ENCODE results near the gene WWC1.

Gene WWC1

GRCh38 chr5:168400429-168401220, 109.2 kb downstream of the WWC1 start:
- peaks cover 24% of the 10 kb centered on the region for H3K36me3 ChIP-seq (ENCODE audit: control insufficient read depth, insufficient read depth, low read length)

GRCh38 chr5:168401226-168401625, 109.8 kb downstream of the WWC1 start:
- H3K27ac ChIP-seq (ENCODE audit: low read depth, low read length): no peak overlapping the region
- no peak overlapping the region for H3K9ac ChIP-seq (ENCODE audit: low read length)
- H3K9me3 ChIP-seq (ENCODE audit: control insufficient read depth, insufficient read depth, low read depth, low read length): no peaks in the 10 kb centered on the region
- peaks cover 6% of the 10 kb centered on the region; the same call in 1 of the 2 replicates for H3K4me1 ChIP-seq (ENCODE audit: control insufficient read depth, insufficient read depth, low read length)
- H3K4me3 ChIP-seq (ENCODE audit: low read depth, low read length): no peak overlapping the region
- H3K27me3 ChIP-seq (ENCODE audit: control insufficient read depth, insufficient read depth, low read length): no peaks in the 10 kb centered on the region
- peaks cover 28% of the 10 kb centered on the region for H3K36me3 ChIP-seq (ENCODE audit: control insufficient read depth, insufficient read depth, low read length)

More at GRCh38 chr5:168400429-168401220, 109.2 kb downstream of the WWC1 start:
- Histone ChIP-seq H3K27ac (ENCODE audit: low read depth, low read length) (no peak overlapping the region), H3K4me3 (ENCODE audit: low read depth, low read length) (no peak overlapping the region), H3K9me3 (ENCODE audit: control insufficient read depth, insufficient read depth, low read depth, low read length) (no peaks in the 10 kb centered on the region), H3K27me3 (ENCODE audit: control insufficient read depth, insufficient read depth, low read length) (no peaks in the 10 kb centered on the region), H3K9ac (ENCODE audit: low read length) (no peak overlapping the region), H3K4me1 (ENCODE audit: control insufficient read depth, insufficient read depth, low read length) (peaks cover 6% of the 10 kb centered on the region; the same call in 1 of the 2 replicates)

GRCh38 chr5:168401880-168402279, 110.4 kb downstream of the WWC1 start:
- Histone ChIP-seq H3K9ac (ENCODE audit: low read length) (no peak overlapping the region), H3K36me3 (ENCODE audit: control insufficient read depth, insufficient read depth, low read length) (peaks cover 29% of the 10 kb centered on the region), H3K4me3 (ENCODE audit: low read depth, low read length) (no peak overlapping the region), H3K4me1 (ENCODE audit: control insufficient read depth, insufficient read depth, low read length) (peaks cover 6% of the 10 kb centered on the region; the same call in 1 of the 2 replicates), H3K9me3 (ENCODE audit: control insufficient read depth, insufficient read depth, low read depth, low read length) (no peaks in the 10 kb centered on the region), H3K27ac (ENCODE audit: low read depth, low read length) (no peak overlapping the region), H3K27me3 (ENCODE audit: control insufficient read depth, insufficient read depth, low read length) (no peaks in the 10 kb centered on the region)

- no peaks in the 10 kb centered on the region for H3K9me3 ChIP-seq (ENCODE audit: control insufficient read depth, insufficient read depth, low read depth, low read length)
Observed at GRCh38 chr5:168404365-168404764, 112.9 kb downstream of the WWC1 start.

GRCh38 chr5:168407211-168407610, 115.8 kb downstream of the WWC1 start:
- no peak overlapping the region for H3K27ac ChIP-seq (ENCODE audit: low read depth, low read length)
- H3K27me3 ChIP-seq (ENCODE audit: control insufficient read depth, insufficient read depth, low read length): no peaks in the 10 kb centered on the region
- H3K4me1 ChIP-seq (ENCODE audit: control insufficient read depth, insufficient read depth, low read length): peaks cover 6% of the 10 kb centered on the region; the same call in 1 of the 2 replicates
- H3K4me3 ChIP-seq (ENCODE audit: low read depth, low read length): no peak overlapping the region
- H3K9me3 ChIP-seq (ENCODE audit: control insufficient read depth, insufficient read depth, low read depth, low read length): no peaks in the 10 kb centered on the region
- H3K36me3 ChIP-seq (ENCODE audit: control insufficient read depth, insufficient read depth, low read length): peaks cover 40% of the 10 kb centered on the region
- H3K9ac ChIP-seq (ENCODE audit: low read length): no peak overlapping the region

More at GRCh38 chr5:168404365-168404764, 112.9 kb downstream of the WWC1 start:
- peaks cover 27% of the 10 kb centered on the region for H3K36me3 ChIP-seq (ENCODE audit: control insufficient read depth, insufficient read depth, low read length)
- H3K27me3 ChIP-seq (ENCODE audit: control insufficient read depth, insufficient read depth, low read length): no peaks in the 10 kb centered on the region
- H3K4me1 ChIP-seq (ENCODE audit: control insufficient read depth, insufficient read depth, low read length): peaks cover 6% of the 10 kb centered on the region; the same call in 1 of the 2 replicates
- H3K27ac ChIP-seq (ENCODE audit: low read depth, low read length): no peak overlapping the region
- no peak overlapping the region for H3K9ac ChIP-seq (ENCODE audit: low read length)
- H3K4me3 ChIP-seq (ENCODE audit: low read depth, low read length): no peak overlapping the region

- H3K36me3 ChIP-seq (ENCODE audit: control insufficient read depth, insufficient read depth, low read length): peaks cover 51% of the 10 kb centered on the region
- H3K27ac ChIP-seq (ENCODE audit: low read depth, low read length): no peak overlapping the region
Observed at GRCh38 chr5:168408561-168409305, 117.3 kb downstream of the WWC1 start.

GRCh38 chr5:168409591-168410458, 118.4 kb downstream of the WWC1 start:
- Histone ChIP-seq H3K4me3 (ENCODE audit: low read depth, low read length) (no peak overlapping the region), H3K27me3 (ENCODE audit: control insufficient read depth, insufficient read depth, low read length) (no peaks in the 10 kb centered on the region), H3K4me1 (ENCODE audit: control insufficient read depth, insufficient read depth, low read length) (no peaks in the 10 kb centered on the region), H3K9ac (ENCODE audit: low read length) (no peak overlapping the region), H3K9me3 (ENCODE audit: control insufficient read depth, insufficient read depth, low read depth, low read length) (no peaks in the 10 kb centered on the region), H3K27ac (ENCODE audit: low read depth, low read length) (no peak overlapping the region), H3K36me3 (ENCODE audit: control insufficient read depth, insufficient read depth, low read length) (peaks cover 56% of the 10 kb centered on the region)

More at GRCh38 chr5:168408561-168409305, 117.3 kb downstream of the WWC1 start:
- Histone ChIP-seq H3K4me3 (ENCODE audit: low read depth, low read length) (no peak overlapping the region), H3K4me1 (ENCODE audit: control insufficient read depth, insufficient read depth, low read length) (peaks cover 3% of the 10 kb centered on the region; the same call in 1 of the 2 replicates), H3K27me3 (ENCODE audit: control insufficient read depth, insufficient read depth, low read length) (no peaks in the 10 kb centered on the region), H3K9me3 (ENCODE audit: control insufficient read depth, insufficient read depth, low read depth, low read length) (no peaks in the 10 kb centered on the region), H3K9ac (ENCODE audit: low read length) (no peak overlapping the region)

GRCh38 chr5:168411871-168412270, 120.4 kb downstream of the WWC1 start:
- no peak overlapping the region for H3K9ac ChIP-seq (ENCODE audit: low read length)
- H3K9me3 ChIP-seq (ENCODE audit: control insufficient read depth, insufficient read depth, low read depth, low read length): no peaks in the 10 kb centered on the region
- H3K27ac ChIP-seq (ENCODE audit: low read depth, low read length): no peak overlapping the region
- no peaks in the 10 kb centered on the region for H3K27me3 ChIP-seq (ENCODE audit: control insufficient read depth, insufficient read depth, low read length)
- H3K36me3 ChIP-seq (ENCODE audit: control insufficient read depth, insufficient read depth, low read length): peaks cover 58% of the 10 kb centered on the region; the same call in 1 of the 2 replicates
- H3K4me3 ChIP-seq (ENCODE audit: low read depth, low read length): no peak overlapping the region
- no peaks in the 10 kb centered on the region for H3K4me1 ChIP-seq (ENCODE audit: control insufficient read depth, insufficient read depth, low read length)

GRCh38 chr5:168413062-168413461, 121.6 kb downstream of the WWC1 start:
- Histone ChIP-seq H3K9me3 (ENCODE audit: control insufficient read depth, insufficient read depth, low read depth, low read length) (no peaks in the 10 kb centered on the region), H3K4me3 (ENCODE audit: low read depth, low read length) (no peak overlapping the region), H3K9ac (ENCODE audit: low read length) (no peak overlapping the region), H3K27ac (ENCODE audit: low read depth, low read length) (no peak overlapping the region), H3K36me3 (ENCODE audit: control insufficient read depth, insufficient read depth, low read length) (peaks cover 55% of the 10 kb centered on the region; the same call in 1 of the 2 replicates), H3K27me3 (ENCODE audit: control insufficient read depth, insufficient read depth, low read length) (no peaks in the 10 kb centered on the region), H3K4me1 (ENCODE audit: control insufficient read depth, insufficient read depth, low read length) (no peaks in the 10 kb centered on the region)

- Histone ChIP-seq H3K4me1 (ENCODE audit: control insufficient read depth, insufficient read depth, low read length) (no peaks in the 10 kb centered on the region), H3K27me3 (ENCODE audit: control insufficient read depth, insufficient read depth, low read length) (no peaks in the 10 kb centered on the region), H3K36me3 (ENCODE audit: control insufficient read depth, insufficient read depth, low read length) (peaks cover 52% of the 10 kb centered on the region; the same call in 1 of the 2 replicates), H3K27ac (ENCODE audit: low read depth, low read length) (no peak overlapping the region), H3K4me3 (ENCODE audit: low read depth, low read length) (no peak overlapping the region), H3K9me3 (ENCODE audit: control insufficient read depth, insufficient read depth, low read depth, low read length) (no peaks in the 10 kb centered on the region), H3K9ac (ENCODE audit: low read length) (no peak overlapping the region)
Observed at GRCh38 chr5:168413596-168413995, 122.2 kb downstream of the WWC1 start.
